ENCODE measurements around the gene PDE4C.

DNA sequence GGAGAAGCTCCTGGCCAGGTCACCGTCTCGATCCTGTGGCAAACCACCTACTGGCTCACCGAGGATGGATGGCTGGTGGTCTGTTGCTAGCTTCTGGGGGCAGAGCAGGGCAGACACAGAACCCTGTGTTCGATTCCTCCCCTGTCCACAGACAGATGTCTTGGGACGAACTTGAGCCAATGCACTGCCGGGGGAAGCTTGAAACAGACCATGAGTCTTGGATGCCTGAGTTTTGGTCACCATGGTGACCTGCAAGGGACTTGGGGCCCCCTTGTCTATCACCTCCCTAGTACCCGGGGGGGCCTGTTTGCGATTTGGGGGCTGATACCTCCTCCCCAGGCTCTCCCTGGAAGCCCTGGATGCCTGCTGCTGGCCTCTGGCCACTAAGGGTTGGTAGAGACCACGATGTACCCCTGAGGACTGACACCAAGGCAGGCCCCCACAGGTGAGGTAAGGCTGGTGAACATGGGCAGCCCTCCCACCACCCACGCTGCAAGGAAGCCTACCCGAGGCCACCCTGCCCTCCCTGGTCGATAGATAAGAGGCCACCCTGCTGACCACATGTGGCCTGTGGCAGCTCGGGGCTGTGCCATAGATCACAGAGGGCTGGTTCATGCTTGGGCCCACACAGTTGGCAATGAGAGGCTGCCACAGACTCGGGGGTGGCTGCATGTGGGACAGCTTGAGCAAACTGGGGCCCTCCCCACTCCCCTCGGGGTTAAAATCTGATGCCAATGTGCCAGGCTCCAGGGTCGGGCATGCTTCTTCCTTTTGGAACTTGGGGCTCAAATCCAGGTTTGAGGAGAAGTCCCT is 37.3 kb upstream of the PDE4C start:
- TF ChIP-seq CTCF (IDR thresholded peaks at IDR 0.05) (no peak), POLR2A (IDR thresholded peaks at IDR 0.05) (no peak)

Data from uterus (tissue), 2 donors.